ENCODE measurements around the gene CR1.

GRCh38 chr1:207669528-207670009 is 173.6 kb downstream of the CR1 start:
- TF ChIP-seq, protein P1, sequence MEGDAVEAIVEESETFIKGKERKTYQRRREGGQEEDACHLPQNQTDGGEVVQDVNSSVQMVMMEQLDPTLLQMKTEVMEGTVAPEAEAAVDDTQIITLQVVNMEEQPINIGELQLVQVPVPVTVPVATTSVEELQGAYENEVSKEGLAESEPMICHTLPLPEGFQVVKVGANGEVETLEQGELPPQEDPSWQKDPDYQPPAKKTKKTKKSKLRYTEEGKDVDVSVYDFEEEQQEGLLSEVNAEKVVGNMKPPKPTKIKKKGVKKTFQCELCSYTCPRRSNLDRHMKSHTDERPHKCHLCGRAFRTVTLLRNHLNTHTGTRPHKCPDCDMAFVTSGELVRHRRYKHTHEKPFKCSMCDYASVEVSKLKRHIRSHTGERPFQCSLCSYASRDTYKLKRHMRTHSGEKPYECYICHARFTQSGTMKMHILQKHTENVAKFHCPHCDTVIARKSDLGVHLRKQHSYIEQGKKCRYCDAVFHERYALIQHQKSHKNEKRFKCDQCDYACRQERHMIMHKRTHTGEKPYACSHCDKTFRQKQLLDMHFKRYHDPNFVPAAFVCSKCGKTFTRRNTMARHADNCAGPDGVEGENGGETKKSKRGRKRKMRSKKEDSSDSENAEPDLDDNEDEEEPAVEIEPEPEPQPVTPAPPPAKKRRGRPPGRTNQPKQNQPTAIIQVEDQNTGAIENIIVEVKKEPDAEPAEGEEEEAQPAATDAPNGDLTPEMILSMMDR (IDR thresholded peaks at IDR 0.05), result no peak
- TF ChIP-seq NFYB (CRISPR knock-in tag; conservative IDR thresholded peaks at IDR 0.05; ENCODE audit: low read depth) (no peak), SP1 (CRISPR knock-in tag; conservative IDR thresholded peaks at IDR 0.05) (no peak), TEAD4 (CRISPR knock-in tag; IDR thresholded peaks at IDR 0.05) (no peak), TP53 (CRISPR knock-in tag; IDR thresholded peaks at IDR 0.05) (no peak)

All from WTC11 (cell line).